Posterior cingulate gyrus (tissue), 11 donors: ENCODE results near the gene RUVBL1.

Experiments
- DNase-seq, 10 donors: peaks; one replicate each; pipeline versions ENCODE4 v3.0.0 to v3.0.0-alpha.2; 2020 to 2021; ENCODE audit warnings: mixed read lengths in 3 of 10
- intact Hi-C: fragments of 100-400 bp; cut with DNase I; formaldehyde crosslinking; loops from one replicate; pipeline ENCODE4 v1.15.1; 2023

Gene RUVBL1

GRCh38 chr3:128144512-128145187 is 21.0 kb upstream of the RUVBL1 start:
- DNase-seq: no peak
- intact Hi-C loops: no loop called here

DNA sequence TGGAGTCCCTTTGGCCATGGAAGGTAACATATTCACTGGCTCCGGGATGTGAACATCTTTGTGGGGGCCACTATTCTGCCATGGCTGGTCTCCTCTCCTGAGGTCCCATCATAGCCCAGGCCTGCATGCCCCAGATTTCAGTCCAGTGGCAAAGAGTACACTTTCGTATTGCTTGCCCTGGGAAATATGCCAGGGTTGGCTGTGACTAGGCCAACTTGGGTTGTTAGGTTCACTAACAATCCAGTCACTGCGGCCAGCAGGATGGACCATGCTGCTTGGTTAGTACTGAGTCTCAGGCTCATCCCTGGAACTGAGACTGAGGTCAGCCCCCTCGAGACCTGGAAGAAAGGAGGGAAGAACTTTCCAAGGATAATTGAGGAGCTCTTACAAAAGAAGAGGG is 19.9 kb upstream of the RUVBL1 start:
- no peak for DNase-seq
- intact Hi-C loops: no loop called here

DNA sequence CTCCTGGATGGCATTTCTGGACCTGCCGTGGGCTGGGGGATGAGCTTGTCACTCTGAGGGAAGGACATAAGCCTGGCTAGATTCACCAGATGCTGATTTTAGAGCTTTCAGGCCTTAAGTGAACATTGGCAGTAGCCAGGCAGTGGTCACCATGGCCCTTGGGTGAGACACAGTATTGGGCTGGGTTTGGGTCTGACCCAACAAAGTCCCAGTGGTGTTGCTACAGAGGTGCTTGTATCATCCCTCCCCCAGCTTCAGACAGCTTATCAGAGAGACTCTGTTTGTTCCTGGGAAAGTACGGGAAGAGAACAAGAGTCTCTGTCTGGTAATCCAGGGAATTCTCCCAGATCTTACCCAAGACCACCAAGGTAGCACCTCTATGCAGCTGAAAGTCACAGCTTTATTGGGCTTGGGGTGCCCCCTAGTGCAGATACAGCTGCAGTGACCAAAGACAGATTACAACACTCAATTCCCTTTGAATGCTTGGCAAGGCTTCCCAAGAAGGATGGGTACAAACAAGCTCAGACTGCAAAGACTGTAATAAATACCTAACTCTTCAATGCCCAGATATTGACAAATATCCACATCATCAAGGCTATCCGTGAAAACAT is 9.8 kb upstream of the RUVBL1 start:
- peak in 1 of 10 donors; percentile 16 for DNase-seq
- intact Hi-C loops: loop anchor here (5.0 kb wide), 1 partner anchor 56 kb away; no protein-coding TSS in a partner anchor

DNA sequence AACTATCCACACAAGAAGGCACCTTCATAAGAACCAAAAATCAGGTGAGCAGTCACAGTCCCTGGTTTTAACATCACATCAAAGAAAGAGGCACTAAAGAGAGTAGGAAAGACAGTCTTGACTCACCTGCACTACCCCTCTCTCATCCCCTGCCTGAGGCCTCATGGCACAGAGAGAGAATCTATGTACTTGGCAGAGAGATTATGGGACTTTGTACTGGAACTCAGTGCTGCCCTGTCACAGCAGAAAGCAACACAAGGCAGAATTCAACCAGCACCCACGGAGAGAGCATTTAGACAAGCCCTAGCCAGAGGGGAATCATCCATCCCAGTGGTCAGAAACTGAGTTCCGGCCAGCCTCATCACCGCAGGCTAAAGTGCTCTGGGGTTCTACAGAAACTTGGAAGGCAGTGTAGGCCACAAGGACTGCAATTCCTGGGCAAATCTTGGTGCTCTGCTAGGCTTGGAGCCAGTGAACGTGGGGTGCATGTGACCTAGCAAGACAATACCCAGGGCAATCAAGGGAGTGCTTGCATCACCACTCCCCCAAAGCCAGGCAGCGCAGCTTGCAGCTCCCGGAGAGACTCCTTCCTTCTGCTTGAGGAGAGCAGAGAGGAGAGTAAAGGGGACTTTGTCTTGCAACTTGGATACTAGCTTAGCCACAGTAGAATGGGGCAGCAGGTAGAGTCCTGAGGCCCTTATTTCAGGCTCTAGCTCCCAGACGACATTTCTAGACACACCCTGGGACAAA is 8.5 kb upstream of the RUVBL1 start:
- no peak for DNase-seq
- intact Hi-C loops: loop anchor here (5.0 kb wide), 1 partner anchor 55 kb away; no protein-coding TSS in a partner anchor

GRCh38 chr3:128128251-128128650 is 4.6 kb upstream of the RUVBL1 start:
- intact Hi-C loops: no loop called here

DNA sequence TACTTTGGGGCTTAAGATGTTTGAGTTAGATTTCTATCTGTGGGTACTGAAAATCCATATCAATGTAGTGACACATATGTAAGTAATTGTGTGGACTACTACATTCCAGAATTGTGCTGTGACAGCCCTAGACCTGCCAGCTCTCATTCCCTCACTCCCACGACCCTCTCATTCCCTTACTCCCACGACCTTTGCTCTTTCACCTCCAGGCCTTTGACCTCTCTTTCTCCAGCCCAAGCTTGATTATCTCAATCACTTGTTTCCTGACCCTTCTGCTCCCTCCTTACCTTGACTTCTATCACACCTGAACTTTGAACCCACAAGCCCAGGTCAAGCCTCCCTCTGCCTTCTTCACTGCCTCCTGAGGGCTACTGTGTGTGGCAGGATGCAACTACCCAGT is 3.6 kb upstream of the RUVBL1 start:
- intact Hi-C loops: no loop called here
- no peak for DNase-seq

More at GRCh38 chr3:128128251-128128650, 4.6 kb upstream of the RUVBL1 start:
- no peak for DNase-seq

- DNase-seq: peak in 1 of 10 donors; percentile 79
- intact Hi-C loops: loop anchor here (1.0 kb wide), 1 partner anchor 30 kb away; the partner anchor contains the start of gene EEFSEC
Observed at GRCh38 chr3:128123156-128123537, 465 bp downstream of the RUVBL1 start.

DNA sequence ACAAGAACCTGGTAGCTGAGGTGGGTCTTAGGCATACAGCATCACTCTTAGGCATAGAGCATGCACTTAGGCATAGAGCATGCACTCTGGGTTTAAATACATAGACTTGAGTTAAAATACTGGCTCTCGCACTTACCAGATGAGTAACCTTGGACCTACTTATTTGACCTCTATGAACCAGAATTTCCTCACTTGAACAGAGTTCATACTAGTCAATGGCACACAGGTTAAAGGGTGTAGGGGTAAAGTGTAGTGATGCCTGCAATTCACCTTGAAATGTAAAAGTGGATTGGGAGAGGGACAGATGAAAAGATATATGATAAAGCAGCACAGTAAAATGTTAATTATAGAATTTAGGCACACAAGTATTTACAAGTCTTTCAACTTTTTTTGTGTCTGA is 1.6 kb downstream of the RUVBL1 start:
- intact Hi-C loops: no loop called here
- DNase-seq: no peak

- peak in 1 of 10 donors; percentile 63 for DNase-seq
- intact Hi-C loops: no loop called here
Observed at GRCh38 chr3:128113817-128114794, 9.5 kb downstream of the RUVBL1 start.

GRCh38 chr3:128112357-128112968 is 11.1 kb downstream of the RUVBL1 start:
- intact Hi-C loops: no loop called here
- DNase-seq: no peak

DNA sequence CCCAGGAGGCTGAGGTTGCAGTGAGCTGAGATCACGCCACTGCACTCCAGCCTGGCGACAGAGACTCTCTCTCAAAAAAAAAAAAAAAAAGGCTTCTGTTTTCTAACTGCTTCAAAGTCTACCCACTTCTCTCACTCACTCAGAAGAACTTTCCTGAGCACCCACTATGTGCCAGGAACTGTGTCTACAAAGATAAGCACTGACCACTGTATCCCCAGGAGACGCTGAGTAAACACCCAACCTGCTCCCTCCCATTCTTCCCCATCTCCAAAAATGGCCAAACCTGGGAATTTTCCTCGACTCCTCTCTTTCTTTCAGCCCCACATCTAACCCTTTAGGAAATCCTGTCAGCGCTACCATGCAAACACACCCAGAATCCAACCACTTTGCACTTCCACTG is 12.5 kb downstream of the RUVBL1 start:
- DNase-seq: no peak
- intact Hi-C loops: no loop called here

DNA sequence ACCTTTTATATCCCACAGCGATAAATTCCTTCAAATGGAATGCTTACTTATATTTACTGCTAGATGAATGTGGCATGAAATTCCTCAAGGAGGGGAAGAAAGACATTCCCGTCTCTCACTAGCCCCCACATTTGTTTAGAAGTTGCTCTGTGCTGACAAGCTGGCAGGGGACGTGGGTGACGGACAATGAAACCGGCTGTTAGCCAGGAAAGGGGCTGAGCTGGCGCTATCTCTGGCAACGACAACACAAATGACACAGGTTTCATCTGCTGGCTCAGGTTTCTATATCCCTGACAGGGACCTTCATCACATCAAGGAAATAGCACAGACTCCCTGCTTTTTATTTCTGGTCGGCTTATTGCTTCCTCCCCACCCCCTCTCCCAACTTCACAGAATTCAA is 15.8 kb downstream of the RUVBL1 start:
- intact Hi-C loops: no loop called here
- no peak for DNase-seq

GRCh38 chr3:128103136-128103676 is 20.4 kb downstream of the RUVBL1 start:
- intact Hi-C loops: no loop called here
- no peak for DNase-seq

- intact Hi-C loops: no loop called here
- DNase-seq: no peak
Observed at GRCh38 chr3:128100638-128101037, 23.0 kb downstream of the RUVBL1 start.

DNA sequence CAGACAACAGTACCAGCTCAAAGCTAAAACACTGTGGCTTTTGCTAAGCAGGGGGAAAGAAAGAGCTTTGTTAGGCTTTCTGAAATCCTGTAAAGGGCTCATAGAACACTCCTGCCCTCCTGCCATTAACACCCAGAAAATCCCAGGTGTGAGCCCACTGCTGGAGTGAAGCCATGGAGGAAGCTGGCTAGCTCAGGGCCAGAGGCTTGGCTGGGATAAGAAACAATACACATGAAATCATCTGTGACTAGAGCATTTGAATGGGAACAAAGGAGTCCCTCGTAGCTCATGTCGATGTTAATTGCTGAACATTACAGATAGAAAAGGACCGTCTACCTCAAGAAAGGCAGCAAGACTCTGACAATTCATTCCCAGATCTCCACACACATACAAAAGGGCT is 23.5 kb downstream of the RUVBL1 start:
- DNase-seq: peak in 1 of 10 donors; percentile 34
- intact Hi-C loops: no loop called here

- no peak for DNase-seq
- intact Hi-C loops: loop anchor here (5.0 kb wide), 1 partner anchor 509 kb away; no protein-coding TSS in a partner anchor
Observed at GRCh38 chr3:128098234-128098633, 25.4 kb downstream of the RUVBL1 start.

DNA sequence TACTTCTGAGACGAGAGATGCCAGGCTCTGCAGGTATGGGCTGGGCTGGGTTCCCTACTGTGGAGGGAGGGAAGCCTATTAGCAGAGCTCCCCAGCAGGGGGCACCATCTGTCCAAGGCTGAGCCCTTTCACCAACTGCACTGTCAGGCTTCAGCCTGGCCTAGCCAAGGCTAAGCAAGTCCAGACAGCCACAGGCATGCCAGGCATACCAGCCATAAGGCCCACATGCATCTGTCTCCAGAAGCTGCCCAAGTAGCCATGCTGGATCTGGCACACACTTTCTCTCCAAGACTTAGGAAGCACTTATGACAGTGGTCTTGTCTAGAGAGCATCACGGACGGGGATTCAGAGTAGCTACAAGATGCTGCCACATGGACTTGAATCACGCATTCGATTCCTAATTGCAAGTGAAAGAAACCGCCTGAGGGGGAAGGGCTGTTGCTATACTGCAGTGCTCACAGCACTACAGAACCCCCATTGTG is 28.3 kb downstream of the RUVBL1 start:
- intact Hi-C loops: loop anchor here (5.0 kb wide), 1 partner anchor 512 kb away; no protein-coding TSS in a partner anchor
- DNase-seq: peak; percentile 77 to 98 (median 88)

DNA sequence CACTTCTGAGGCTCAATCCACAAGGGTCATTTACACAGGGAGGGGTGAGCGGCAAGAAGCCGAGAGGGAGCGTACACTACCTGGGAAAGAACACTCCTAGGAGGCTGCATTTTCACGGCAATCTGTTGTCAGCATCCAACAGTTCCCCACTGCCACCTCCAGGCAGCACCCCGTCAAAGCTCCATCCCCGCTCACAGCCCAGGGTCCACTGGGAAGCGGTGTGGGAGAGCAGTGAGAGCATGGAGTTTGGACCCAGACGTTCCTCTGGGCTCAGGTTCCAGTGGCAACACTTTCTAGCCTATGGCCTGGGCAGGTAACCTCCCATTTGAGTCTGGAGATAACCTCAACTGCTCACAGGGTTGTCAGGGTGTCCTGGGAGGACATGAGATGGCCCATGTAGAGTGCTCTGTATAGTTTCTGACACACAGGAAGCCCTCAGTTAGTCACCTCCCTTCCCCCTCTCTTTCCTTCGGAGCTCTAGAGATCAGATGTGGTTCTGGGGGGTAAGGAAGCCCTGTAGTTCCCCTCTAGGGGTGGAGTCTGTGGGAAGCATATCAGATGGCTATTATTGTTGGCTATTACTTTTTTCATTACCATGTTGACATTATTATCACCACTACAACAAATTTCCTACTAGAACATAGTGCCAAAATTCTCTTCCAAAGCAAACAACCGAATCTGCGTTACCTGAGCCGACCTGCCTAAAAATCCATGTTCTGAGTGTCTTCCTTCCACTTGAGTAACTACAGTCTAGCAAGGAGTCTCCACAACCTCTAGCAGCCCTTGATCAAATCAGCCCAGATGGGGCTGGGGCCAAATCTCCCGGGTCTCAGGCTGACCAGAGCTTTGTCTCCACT is 29.1 kb downstream of the RUVBL1 start:
- no peak for DNase-seq
- intact Hi-C loops: loop anchor here (5.0 kb wide), 1 partner anchor 513 kb away; no protein-coding TSS in a partner anchor
